GM19240 (cell line): ENCODE data around the gene BMP7.
"Not testable (repeated sequence)": the region's sequence is repeated elsewhere in the genome, so short reads cannot be mapped to it uniquely, and the experiment has no call there.

ENCODE experiments used
- DNase-seq: peaks from one replicate; pipeline ENCODE4 v3.0.0; 2011; ENCODE audit warnings: low spot score; ENCODE audit not compliant: insufficient read length

Gene BMP7

GRCh38 chr20:57250607-57251343 is 15.7 kb downstream of the BMP7 start:
- DNase-seq: no peak

GRCh38 chr20:57249772-57250171 is 16.7 kb downstream of the BMP7 start:
- DNase-seq: no peak

DNA sequence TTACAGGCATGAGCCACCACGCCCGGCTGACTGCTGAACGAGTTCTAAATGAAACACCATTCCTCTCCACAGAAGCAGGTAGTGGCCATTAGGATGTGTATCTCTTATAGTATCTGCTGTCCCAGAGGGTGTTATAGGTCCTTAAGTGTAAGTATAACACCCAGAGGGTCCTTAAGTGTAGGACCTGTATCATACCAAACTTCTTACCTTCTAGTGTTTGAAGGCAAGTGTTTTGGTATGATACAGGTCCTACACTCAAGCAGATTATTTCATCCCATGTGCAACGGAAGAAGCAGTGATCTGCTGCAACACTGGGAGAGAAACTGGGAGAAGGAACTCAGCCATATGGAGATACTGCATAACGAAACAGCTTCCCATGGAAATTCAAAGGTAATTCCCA is 17.4 kb downstream of the BMP7 start:
- DNase-seq: no peak

DNA sequence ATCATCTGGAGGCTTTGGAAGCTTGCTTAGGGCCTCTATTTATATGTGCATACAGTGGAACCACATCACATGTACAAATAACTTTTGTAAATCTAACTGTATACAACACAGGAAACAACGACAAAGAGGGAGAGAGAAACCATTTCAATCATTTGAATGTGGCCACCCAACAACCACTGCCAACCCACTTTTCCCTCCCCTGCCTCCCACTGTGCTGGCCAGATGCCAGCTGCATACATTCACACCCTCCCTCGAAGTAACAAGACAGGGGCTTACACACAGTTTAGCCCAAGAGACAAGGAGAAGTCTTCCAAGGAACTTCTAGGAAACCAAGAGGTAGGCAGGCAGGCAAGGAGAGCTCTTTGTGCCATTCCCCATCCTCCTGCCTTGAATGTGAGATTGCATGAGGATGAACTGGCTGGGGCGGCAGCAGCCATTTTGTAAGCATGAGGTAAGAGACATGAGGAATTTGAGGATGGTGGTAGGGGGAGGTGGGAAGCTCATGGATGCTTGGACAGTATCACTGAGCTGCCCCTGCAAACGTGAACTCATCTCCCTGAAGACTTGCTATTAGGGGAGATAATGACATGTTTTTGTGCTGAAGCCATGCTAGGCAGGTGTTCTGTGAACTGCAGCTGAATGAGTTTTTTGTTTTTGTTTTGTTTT is 18.2 kb downstream of the BMP7 start:
- DNase-seq: no peak

DNA sequence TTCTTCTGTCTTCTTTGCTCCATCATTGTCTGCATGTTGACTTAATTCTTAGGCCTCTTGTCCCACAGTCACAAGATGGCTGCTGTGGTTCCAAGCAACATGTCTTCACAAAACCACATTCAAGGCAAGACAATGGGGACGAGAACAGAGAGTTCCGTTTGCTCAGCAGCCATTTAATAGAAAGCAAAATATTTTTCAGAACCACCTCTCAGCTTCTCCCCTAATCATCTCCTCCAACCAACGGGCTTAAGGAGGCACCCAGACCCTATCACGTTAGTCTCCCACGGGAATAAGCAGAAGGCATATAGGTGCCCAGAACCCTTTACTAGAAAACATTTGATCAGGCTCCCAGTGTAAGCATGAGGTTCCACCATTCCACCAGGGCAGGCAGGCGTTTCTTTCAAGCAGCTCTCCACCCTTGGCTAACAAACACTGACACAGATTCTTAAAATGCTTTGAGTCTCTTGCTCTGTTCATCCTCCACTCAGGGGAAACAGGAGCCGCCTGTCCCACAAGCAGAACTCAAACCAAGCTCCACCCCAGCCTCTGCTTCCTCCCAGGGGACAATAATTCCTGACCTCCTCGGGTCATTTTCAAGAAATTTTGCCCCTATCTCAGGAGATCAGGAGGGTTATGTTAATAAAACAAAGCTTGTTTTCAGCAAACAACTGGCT is 19.0 kb downstream of the BMP7 start:
- DNase-seq: no peak

- no peak for DNase-seq
These were observed 20.4 kb downstream of the BMP7 start for GRCh38 chr20:57245997-57246396.

GRCh38 chr20:57244627-57245214 is 21.7 kb downstream of the BMP7 start:
- no peak for DNase-seq

DNA sequence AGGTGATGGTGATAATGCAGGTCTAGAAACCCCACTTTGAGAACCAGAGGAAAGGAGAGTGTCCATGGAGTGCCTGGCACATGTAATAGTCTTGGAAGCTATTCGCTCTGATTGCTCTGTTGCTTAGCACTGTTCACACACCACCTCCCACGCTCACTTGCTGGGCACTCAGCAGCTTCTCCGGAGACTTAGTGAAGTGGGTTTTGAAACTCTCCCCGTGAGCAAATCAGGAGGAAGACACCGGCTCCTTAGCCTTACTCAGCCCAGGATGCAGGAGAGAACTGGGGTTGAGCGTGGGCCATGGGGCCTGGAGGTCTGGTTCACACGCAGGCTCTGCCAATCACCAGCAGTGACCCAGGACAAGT is 22.2 kb downstream of the BMP7 start:
- no peak for DNase-seq

DNA sequence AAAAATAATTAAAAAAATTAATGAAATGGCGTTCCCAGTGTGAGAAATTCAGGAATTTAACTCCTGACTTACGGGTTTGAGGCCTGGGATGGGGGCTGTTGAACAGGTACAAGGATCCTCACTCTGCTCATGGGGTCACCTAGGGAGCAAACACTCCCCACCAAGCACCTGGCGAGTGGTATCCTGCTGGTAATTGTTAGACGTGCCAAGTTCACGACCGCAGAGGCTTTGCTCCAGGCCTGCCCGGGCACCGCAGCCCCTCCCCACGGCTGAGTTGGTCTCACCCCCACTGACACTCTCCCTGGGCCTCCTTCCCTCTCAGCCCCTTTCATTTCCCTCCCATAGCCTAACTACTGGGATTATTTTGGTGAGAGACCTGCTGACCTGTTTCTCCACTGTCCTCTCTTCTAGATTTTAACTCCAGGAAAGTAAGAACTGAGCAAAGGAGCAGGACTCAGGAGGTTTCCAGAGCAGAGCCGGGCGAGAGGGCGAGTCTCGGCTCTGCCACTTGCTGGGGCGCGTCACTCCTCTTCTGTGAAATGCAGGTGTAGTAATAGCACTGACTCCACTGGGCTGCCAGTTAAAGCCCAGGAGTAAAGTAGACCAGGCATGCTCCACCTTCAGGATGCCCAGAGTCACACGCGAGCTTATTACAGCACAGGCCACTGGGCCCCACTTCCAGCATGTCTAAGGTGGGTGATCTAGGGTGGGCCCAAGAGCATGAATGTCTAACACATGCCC is 22.8 kb downstream of the BMP7 start:
- no peak for DNase-seq

DNA sequence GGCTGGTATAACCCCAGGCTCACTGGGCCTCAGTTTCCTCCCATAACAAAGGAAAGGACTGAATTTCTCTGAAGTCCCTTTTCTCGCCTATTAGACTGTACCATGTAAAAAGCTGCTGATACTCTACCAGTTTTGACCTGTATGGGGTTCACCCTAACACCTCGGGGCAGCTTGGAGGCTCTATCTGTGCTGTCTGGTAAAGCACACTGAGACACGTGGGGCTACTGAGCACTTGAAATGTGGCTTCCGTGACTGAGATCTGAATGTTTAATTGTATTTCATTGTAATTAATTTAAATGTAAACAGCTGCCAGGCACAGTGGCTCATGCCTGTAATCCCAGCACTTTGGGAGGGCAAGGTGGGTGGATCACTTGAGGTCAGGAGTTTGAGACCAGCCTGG is 24.0 kb downstream of the BMP7 start:
- no peak for DNase-seq

DNA sequence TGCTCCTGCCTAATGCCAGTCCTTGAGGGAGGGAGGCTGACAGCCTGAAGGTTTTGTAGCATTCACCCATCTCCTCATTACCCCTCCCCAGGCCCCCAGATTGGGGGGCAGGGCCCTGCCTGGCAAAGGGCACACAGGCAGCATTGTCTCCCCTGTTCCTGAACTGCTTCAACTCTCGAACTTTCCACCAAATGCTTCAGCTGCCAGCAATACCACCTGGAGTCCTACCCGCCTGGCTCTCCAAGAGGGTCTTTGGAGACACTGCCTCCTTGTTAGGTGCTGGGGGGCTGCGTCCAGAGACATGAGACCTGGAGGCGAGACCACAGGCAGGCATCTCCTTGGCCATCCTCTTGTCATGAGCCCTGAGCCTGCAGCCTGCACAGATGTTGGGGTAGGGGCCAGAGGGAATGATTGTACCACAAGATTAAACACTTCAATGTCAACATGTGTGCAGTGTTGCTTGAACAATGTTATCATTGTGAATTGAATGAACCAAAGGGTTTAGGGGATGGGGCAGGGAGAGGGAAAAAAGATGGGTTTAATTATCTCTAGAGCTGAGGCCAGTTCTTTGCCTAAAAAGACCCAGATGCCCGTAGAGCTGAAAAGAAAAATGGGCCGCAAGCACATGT is 25.0 kb downstream of the BMP7 start:
- DNase-seq: no peak

GRCh38 chr20:57240581-57241362 is 25.7 kb downstream of the BMP7 start:
- no peak for DNase-seq

GRCh38 chr20:57239725-57240124 is 26.7 kb downstream of the BMP7 start:
- DNase-seq: not testable (repeated sequence)

GRCh38 chr20:57239324-57239723 is 27.1 kb downstream of the BMP7 start:
- not testable (repeated sequence) for DNase-seq

- no peak for DNase-seq
These were observed 28.4 kb downstream of the BMP7 start for GRCh38 chr20:57238089-57238488.

DNA sequence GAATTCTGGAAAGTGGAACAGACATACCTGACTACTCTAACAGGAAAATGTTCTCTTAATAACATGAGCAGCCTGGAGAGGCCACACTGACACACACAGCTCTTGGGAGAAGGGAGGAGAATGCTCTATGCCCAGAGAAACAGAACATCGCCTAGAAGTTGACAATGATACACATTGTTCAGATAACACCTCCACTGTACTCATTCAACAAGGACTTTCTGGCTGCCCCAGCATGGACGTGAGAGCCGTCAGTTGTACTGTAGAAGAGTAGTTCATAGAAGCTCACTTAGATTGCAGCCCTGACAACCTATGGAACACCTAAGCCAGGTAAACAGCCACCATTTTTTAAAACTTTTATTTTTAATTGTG is 28.9 kb downstream of the BMP7 start:
- no peak for DNase-seq

- no peak for DNase-seq
These were observed 29.4 kb downstream of the BMP7 start for GRCh38 chr20:57236813-57237584.

DNA sequence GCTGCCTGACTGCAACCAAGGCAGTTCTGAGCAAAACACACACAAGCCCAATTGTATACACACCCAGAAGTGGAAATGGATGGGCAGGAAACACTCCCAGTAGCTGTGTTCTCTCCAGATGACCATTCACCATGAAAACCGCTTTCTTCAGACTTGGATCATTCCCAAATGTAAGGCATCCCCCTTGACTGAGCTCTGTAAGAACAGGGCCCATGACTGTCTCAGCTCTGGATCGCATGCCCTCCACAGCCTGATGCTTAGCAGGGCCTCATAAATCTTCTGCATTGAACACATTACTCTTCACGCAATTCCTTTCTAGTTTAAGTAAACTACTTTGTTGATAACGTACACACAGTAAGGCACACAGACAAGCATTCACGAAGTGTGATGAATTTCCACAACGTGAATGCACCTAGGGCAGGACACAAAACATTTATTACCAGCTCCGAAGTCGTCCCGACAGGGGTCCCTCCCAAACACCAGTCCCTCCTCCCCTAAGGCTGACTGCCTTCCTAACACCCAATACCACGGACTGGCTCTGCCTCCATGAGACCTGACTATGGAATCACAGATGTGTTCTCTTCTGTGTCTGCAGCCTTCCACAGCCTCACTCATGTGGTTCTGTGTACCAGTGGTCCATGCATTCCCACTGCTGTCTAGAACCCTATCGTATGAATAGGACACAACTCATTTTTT is 31.7 kb downstream of the BMP7 start:
- no peak for DNase-seq

- DNase-seq: no peak
These were observed 34.5 kb downstream of the BMP7 start for GRCh38 chr20:57231951-57232428.
